WTC11 (cell line): ENCODE data around the gene LIMS2. TPM values are rescaled to one million over a fixed set of nuclear protein-coding genes. Genes with fewer than 3 reads are reported as not detected.

Experiments
- ATAC-seq: fragments of 200-7000 bp; cut with Tn5 transposase; 2 replicates; pipeline ENCODE4 v1.10.0; 2021; ENCODE audit warnings: mild to moderate bottlenecking, moderate library complexity
- CTCF ChIA-PET: fragments of 300-600 bp; sonication (Branson Sonifier 250); formaldehyde crosslinking; loops from one replicate; lab custom pipeline; 2021; ENCODE audit warnings: antibody characterized with exemption; lab: Charles Lee
- POLR2A ChIA-PET: fragments of 350-600 bp; sonication (Branson Sonifier 250); formaldehyde crosslinking; loops from one replicate; lab custom pipeline; 2021; ENCODE audit warnings: antibody characterized with exemption; lab: Charles Lee
- DNase-seq: peaks from one replicate; pipeline ENCODE4 v3.0.0; 2021; ENCODE audit warnings: low spot score
- H3K27ac Mint-ChIP-seq: 2 replicates; pipeline ENCODE4 v1.8.0; 2021; ENCODE audit warnings: mixed read lengths
- H3K27me3 Mint-ChIP-seq: 2 replicates; pipeline ENCODE4 v1.8.0; 2021; ENCODE audit warnings: low read depth, mild to moderate bottlenecking, moderate library complexity, mixed read lengths
- H3K36me3 Mint-ChIP-seq: 2 replicates; pipeline ENCODE4 v1.8.0; 2021; ENCODE audit warnings: mixed read lengths
- H3K4me1 Mint-ChIP-seq: 2 replicates; pipeline ENCODE4 v1.8.0; 2022; ENCODE audit warnings: mixed read lengths
- H3K4me3 Mint-ChIP-seq: 2 replicates; pipeline ENCODE4 v1.8.0; 2021; ENCODE audit warnings: mild to moderate bottlenecking, moderate library complexity, mixed read lengths
- H3K9me3 Mint-ChIP-seq: 2 replicates; pipeline ENCODE4 v1.8.0; 2021; ENCODE audit warnings: mixed read lengths
- CREM ChIP-seq: sonication (generic); formaldehyde crosslinking; IDR thresholded peaks from 2 replicates; pipeline ENCODE4 v1.8.1; 2022; ENCODE audit warnings: mild to moderate bottlenecking, missing genetic modification reagents, moderate library complexity
- EMX1 ChIP-seq: fragments of 250-450 bp; sonication (Bioruptor Pico); IDR thresholded peaks from 2 replicates; pipeline ENCODE4 v1.8.0; 2021; ENCODE audit warnings: mild to moderate bottlenecking
- GRHL2 ChIP-seq: fragments of 250-450 bp; sonication (Bioruptor Pico); IDR thresholded peaks from 2 replicates; pipeline ENCODE4 v1.8.0; 2022; ENCODE audit warnings: mild to moderate bottlenecking, moderate library complexity; ENCODE audit not compliant: insufficient replicate concordance, severe bottlenecking
- JUN ChIP-seq: sonication (generic); formaldehyde crosslinking; IDR thresholded peaks from 2 replicates; pipeline ENCODE4 v1.8.0; 2023; ENCODE audit warnings: mild to moderate bottlenecking, missing genetic modification reagents
- NFATC4 ChIP-seq: fragments of 250-450 bp; sonication (Bioruptor Pico); IDR thresholded peaks from 2 replicates; pipeline ENCODE4 v1.9.0; 2021; ENCODE audit warnings: mild to moderate bottlenecking
- PRRX2 ChIP-seq: fragments of 250-450 bp; sonication (Bioruptor Pico); IDR thresholded peaks from 2 replicates; pipeline ENCODE4 v1.8.0; 2021; ENCODE audit warnings: mild to moderate bottlenecking
- RELA ChIP-seq: sonication (generic); formaldehyde crosslinking; IDR thresholded peaks from 2 replicates; pipeline ENCODE4 v1.8.1; 2022; ENCODE audit warnings: missing genetic modification reagents, mild to moderate bottlenecking, borderline replicate concordance
- SOX15 ChIP-seq: fragments of 250-450 bp; sonication (Bioruptor Pico); IDR thresholded peaks from 2 replicates; pipeline ENCODE4 v1.9.0; 2021; ENCODE audit warnings: mild to moderate bottlenecking
- SP1 ChIP-seq: sonication (generic); formaldehyde crosslinking; conservative IDR thresholded peaks from 2 replicates; pipeline ENCODE4 v1.8.1; 2022; ENCODE audit warnings: missing genetic modification reagents
- TEAD4 ChIP-seq: sonication (generic); formaldehyde crosslinking; IDR thresholded peaks from 2 replicates; pipeline ENCODE4 v1.8.0; 2022; ENCODE audit warnings: mild to moderate bottlenecking, missing genetic modification reagents
- TP53 ChIP-seq: sonication (generic); formaldehyde crosslinking; IDR thresholded peaks from 2 replicates; pipeline ENCODE4 v1.8.1; 2023; ENCODE audit warnings: mild to moderate bottlenecking, missing genetic modification reagents
- ZNF138 ChIP-seq: sonication (generic); formaldehyde crosslinking; conservative IDR thresholded peaks from 2 replicates; pipeline ENCODE4 v1.8.1; 2022; ENCODE audit warnings: mild to moderate bottlenecking, moderate library complexity, missing genetic modification reagents
- ZNF396 ChIP-seq: fragments of 250-450 bp; sonication (Bioruptor Pico); IDR thresholded peaks from 2 replicates; pipeline ENCODE4 v1.8.0; 2021; ENCODE audit warnings: mild to moderate bottlenecking, moderate library complexity, borderline replicate concordance
- ZNF671 ChIP-seq: fragments of 250-450 bp; sonication (Bioruptor Pico); IDR thresholded peaks from 2 replicates; pipeline ENCODE4 v1.8.0; 2021; ENCODE audit warnings: mild to moderate bottlenecking
- total RNA-seq: library from RNA; stranded (reverse); gene quantifications from 3 replicates; pipeline ENCODE4 v1.2.3, GENCODE V29; 2021
- TF ChIP-seq, protein P1 (sequence below): fragments of 250-450 bp; sonication (Bioruptor Pico); conservative IDR thresholded peaks from 2 replicates; pipeline ENCODE4 v1.9.0; 2021; ENCODE audit warnings: mild to moderate bottlenecking
- TF ChIP-seq, protein P2 (sequence below): sonication (generic); formaldehyde crosslinking; IDR thresholded peaks from 2 replicates; pipeline ENCODE4 v1.8.0; 2023; ENCODE audit warnings: missing genetic modification reagents, mild to moderate bottlenecking, borderline replicate concordance
- TF ChIP-seq, protein P3 (sequence below): sonication (generic); formaldehyde crosslinking; IDR thresholded peaks from 2 replicates; pipeline ENCODE4 v1.8.0; 2022; ENCODE audit warnings: mild to moderate bottlenecking, missing genetic modification reagents
- TF ChIP-seq, protein P4 (sequence below): sonication (generic); formaldehyde crosslinking; IDR thresholded peaks from 2 replicates; pipeline ENCODE4 v1.8.0; 2022; ENCODE audit warnings: mild to moderate bottlenecking, missing genetic modification reagents
- TF ChIP-seq, protein P5 (sequence below): sonication (generic); formaldehyde crosslinking; IDR thresholded peaks from 2 replicates; pipeline ENCODE4 v1.8.1; 2023; ENCODE audit warnings: mild to moderate bottlenecking, missing genetic modification reagents
- TF ChIP-seq, protein P6 (sequence below): fragments of 250-450 bp; sonication (Bioruptor Pico); IDR thresholded peaks from 2 replicates; pipeline ENCODE4 v1.9.0; 2021; ENCODE audit warnings: mild to moderate bottlenecking, borderline replicate concordance

Gene LIMS2
- total RNA-seq, 1 experiment from 2014 or later, result 2.4 TPM

DNA sequence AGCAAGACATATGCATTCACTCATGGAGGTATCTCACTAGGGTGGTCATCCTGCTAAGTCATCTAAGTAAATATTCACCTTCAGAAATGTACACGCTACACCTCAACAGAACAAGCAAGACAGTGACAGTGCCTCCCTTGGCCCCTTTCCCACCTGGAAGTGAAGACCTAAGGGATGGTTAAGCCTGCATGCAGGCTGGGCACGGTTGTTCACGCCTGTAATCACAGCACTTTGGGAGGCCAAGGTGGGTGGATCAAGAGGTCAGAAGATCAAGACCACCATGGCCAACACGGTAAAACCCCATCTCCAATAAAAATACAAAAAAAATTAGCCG lies 4.4 kb downstream of the LIMS2 start (continued):
- TF ChIP-seq, protein P1, sequence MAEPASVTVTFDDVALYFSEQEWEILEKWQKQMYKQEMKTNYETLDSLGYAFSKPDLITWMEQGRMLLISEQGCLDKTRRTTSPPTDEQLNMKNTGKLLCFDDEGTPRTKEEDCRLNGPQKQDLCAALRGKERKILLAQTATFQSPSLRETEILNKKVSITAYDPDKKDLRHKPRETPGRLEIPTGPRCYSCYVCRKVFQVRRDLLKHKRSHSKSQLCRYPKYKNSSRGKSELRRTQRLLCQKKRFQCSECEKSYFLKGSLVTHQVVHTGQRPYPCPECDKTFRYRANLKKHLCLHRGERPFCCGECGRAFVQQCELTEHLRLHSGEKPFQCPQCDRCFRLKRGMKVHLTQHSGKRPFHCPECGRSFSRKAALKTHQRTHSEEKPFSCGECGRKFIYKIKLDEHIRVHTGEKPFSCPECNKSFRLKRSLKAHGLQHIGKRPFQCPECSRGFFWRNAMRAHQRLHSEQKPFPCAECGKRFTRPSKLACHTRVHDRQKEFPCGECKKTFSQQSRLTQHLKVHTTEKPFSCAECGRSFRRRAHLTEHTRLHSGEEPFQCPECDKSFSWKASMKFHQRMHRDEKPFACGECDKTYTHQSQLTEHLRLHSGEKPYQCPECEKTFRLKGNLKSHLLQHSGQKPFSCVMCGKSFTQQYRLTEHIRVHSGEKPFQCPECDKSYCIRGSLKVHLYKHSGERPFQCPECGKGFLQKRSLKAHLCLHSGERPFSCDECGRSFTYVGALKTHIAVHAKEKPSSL (CRISPR knock-in tag), result no peak

DNA sequence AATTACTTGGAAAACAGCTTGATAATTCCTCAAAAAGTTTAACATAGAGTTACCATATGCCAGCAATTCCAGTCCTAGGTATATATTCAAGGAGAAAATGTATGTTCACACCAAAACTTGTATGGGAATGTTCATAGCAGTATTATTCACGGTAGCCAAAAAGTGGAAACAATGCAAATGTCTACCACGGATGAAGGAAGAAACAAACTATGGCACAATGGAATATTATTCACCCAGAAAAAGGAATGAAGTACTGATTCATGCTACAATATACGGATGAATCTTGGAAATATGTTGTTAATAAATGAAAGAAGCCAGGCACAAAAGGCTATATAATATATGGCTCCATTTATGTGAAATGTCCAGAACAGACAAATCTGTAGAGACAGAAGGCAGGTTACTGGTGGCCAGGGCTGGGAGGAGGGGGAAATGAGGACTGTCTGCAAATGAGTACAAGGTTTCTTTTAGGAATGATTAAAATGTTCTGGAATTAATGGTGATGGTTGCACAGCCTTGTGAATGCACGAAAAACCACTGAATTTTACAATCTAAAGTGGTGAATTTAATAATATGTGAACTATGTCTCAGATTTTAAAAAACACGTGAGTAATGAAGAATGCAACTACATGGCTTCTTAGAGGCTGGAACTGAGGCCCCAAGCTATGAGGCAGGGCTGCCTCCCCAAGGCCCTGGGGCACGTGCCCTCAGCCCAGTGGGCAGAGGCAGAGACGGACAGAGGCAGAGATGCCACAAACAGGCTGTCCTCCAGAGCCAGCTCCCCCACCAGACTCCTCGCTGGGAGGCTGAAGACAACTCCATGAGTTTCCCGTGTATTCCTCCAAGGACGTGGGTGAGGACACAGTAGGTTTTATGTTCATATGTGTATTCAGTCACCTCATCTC lies 5.0 kb downstream of the LIMS2 start:
- peaks cover 40% of the 10 kb centered on the region for H3K27me3 Mint-ChIP-seq
- POLR2A ChIA-PET, result no interaction called here
- CTCF ChIA-PET, result no interaction called here
- H3K4me1 Mint-ChIP-seq, result peaks cover 3% of the 10 kb centered on the region; the same call in 1 of the 2 replicates
- no peak overlapping the region for H3K4me3 Mint-ChIP-seq
- DNase-seq, result no peak
- ATAC-seq, result no peak
- no peak overlapping the region for H3K27ac Mint-ChIP-seq
- TF ChIP-seq, protein P2, sequence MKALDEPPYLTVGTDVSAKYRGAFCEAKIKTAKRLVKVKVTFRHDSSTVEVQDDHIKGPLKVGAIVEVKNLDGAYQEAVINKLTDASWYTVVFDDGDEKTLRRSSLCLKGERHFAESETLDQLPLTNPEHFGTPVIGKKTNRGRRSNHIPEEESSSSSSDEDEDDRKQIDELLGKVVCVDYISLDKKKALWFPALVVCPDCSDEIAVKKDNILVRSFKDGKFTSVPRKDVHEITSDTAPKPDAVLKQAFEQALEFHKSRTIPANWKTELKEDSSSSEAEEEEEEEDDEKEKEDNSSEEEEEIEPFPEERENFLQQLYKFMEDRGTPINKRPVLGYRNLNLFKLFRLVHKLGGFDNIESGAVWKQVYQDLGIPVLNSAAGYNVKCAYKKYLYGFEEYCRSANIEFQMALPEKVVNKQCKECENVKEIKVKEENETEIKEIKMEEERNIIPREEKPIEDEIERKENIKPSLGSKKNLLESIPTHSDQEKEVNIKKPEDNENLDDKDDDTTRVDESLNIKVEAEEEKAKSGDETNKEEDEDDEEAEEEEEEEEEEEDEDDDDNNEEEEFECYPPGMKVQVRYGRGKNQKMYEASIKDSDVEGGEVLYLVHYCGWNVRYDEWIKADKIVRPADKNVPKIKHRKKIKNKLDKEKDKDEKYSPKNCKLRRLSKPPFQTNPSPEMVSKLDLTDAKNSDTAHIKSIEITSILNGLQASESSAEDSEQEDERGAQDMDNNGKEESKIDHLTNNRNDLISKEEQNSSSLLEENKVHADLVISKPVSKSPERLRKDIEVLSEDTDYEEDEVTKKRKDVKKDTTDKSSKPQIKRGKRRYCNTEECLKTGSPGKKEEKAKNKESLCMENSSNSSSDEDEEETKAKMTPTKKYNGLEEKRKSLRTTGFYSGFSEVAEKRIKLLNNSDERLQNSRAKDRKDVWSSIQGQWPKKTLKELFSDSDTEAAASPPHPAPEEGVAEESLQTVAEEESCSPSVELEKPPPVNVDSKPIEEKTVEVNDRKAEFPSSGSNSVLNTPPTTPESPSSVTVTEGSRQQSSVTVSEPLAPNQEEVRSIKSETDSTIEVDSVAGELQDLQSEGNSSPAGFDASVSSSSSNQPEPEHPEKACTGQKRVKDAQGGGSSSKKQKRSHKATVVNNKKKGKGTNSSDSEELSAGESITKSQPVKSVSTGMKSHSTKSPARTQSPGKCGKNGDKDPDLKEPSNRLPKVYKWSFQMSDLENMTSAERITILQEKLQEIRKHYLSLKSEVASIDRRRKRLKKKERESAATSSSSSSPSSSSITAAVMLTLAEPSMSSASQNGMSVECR (CRISPR knock-in tag), result no peak
- TF ChIP-seq PRRX2 (CRISPR knock-in tag) (no peak), SP1 (CRISPR knock-in tag) (no peak), NFATC4 (CRISPR knock-in tag) (no peak), ZNF396 (CRISPR knock-in tag) (no peak)
- TF ChIP-seq, protein P3, sequence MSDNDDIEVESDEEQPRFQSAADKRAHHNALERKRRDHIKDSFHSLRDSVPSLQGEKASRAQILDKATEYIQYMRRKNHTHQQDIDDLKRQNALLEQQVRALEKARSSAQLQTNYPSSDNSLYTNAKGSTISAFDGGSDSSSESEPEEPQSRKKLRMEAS (CRISPR knock-in tag), result no peak
- H3K36me3 Mint-ChIP-seq, result no peaks in the 10 kb centered on the region
- H3K9me3 Mint-ChIP-seq, result no peaks in the 10 kb centered on the region

DNA sequence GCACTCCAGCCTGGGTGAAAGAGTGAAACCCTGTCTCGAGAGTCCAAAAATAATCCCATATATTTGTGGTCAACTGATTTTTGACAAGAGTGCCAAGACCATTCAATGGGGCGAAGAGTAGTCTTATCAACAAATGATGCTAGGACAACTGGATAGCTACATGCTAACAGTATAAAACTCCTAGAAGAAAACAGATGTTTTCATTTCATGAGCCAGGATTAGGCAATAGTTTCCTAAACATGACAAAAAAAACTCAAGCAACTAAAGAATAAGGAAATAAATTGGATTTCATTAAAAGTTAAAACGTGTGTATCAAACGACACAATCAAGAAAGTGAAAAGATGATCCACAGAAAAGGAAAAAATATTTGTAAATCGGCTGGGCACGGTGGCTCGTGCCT lies 6.3 kb downstream of the LIMS2 start:
- ChIA-PET CTCF (no interaction called here), POLR2A (no interaction called here)
- no peak overlapping the region for H3K4me3 Mint-ChIP-seq
- H3K9me3 Mint-ChIP-seq, result no peaks in the 10 kb centered on the region
- H3K27me3 Mint-ChIP-seq, result peaks cover 43% of the 10 kb centered on the region
- H3K27ac Mint-ChIP-seq, result no peak overlapping the region
- DNase-seq, result no peak
- no peaks in the 10 kb centered on the region for H3K4me1 Mint-ChIP-seq
- ATAC-seq, result no peak
- no peaks in the 10 kb centered on the region for H3K36me3 Mint-ChIP-seq
- TF ChIP-seq TP53 (CRISPR knock-in tag) (no peak), JUN (CRISPR knock-in tag) (no peak), TEAD4 (CRISPR knock-in tag) (no peak), EMX1 (CRISPR knock-in tag) (no peak), ZNF671 (no peak), NFATC4 (CRISPR knock-in tag) (no peak), RELA (no peak), CREM (CRISPR knock-in tag) (no peak), SOX15 (CRISPR knock-in tag) (no peak), ZNF138 (no peak), GRHL2 (CRISPR knock-in tag) (no peak)
- TF ChIP-seq, protein P4, sequence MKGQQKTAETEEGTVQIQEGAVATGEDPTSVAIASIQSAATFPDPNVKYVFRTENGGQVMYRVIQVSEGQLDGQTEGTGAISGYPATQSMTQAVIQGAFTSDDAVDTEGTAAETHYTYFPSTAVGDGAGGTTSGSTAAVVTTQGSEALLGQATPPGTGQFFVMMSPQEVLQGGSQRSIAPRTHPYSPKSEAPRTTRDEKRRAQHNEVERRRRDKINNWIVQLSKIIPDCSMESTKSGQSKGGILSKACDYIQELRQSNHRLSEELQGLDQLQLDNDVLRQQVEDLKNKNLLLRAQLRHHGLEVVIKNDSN (CRISPR knock-in tag), result no peak
- TF ChIP-seq, protein P5, sequence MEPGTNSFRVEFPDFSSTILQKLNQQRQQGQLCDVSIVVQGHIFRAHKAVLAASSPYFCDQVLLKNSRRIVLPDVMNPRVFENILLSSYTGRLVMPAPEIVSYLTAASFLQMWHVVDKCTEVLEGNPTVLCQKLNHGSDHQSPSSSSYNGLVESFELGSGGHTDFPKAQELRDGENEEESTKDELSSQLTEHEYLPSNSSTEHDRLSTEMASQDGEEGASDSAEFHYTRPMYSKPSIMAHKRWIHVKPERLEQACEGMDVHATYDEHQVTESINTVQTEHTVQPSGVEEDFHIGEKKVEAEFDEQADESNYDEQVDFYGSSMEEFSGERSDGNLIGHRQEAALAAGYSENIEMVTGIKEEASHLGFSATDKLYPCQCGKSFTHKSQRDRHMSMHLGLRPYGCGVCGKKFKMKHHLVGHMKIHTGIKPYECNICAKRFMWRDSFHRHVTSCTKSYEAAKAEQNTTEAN (CRISPR knock-in tag), result no peak
- TF ChIP-seq, protein P6, sequence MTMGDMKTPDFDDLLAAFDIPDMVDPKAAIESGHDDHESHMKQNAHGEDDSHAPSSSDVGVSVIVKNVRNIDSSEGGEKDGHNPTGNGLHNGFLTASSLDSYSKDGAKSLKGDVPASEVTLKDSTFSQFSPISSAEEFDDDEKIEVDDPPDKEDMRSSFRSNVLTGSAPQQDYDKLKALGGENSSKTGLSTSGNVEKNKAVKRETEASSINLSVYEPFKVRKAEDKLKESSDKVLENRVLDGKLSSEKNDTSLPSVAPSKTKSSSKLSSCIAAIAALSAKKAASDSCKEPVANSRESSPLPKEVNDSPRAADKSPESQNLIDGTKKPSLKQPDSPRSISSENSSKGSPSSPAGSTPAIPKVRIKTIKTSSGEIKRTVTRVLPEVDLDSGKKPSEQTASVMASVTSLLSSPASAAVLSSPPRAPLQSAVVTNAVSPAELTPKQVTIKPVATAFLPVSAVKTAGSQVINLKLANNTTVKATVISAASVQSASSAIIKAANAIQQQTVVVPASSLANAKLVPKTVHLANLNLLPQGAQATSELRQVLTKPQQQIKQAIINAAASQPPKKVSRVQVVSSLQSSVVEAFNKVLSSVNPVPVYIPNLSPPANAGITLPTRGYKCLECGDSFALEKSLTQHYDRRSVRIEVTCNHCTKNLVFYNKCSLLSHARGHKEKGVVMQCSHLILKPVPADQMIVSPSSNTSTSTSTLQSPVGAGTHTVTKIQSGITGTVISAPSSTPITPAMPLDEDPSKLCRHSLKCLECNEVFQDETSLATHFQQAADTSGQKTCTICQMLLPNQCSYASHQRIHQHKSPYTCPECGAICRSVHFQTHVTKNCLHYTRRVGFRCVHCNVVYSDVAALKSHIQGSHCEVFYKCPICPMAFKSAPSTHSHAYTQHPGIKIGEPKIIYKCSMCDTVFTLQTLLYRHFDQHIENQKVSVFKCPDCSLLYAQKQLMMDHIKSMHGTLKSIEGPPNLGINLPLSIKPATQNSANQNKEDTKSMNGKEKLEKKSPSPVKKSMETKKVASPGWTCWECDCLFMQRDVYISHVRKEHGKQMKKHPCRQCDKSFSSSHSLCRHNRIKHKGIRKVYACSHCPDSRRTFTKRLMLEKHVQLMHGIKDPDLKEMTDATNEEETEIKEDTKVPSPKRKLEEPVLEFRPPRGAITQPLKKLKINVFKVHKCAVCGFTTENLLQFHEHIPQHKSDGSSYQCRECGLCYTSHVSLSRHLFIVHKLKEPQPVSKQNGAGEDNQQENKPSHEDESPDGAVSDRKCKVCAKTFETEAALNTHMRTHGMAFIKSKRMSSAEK (CRISPR knock-in tag), result no peak
